Measurements from ENCODE around the gene GNPAT.

Gene GNPAT

GRCh38 chr1:231242516-231243198, 1.6 kb downstream of the GNPAT start:
- DNase-seq (ENCODE audit: low read depth): peak; percentile 33

- DNase-seq (ENCODE audit: low read depth): no peak
Measured at GRCh38 chr1:231248778-231249177, 7.8 kb downstream of the GNPAT start.

- no peak for DNase-seq (ENCODE audit: low read depth)
Measured at GRCh38 chr1:231252336-231252735, 11.3 kb downstream of the GNPAT start.

- no peak for DNase-seq (ENCODE audit: low read depth)
Measured at GRCh38 chr1:231260351-231260750, 19.3 kb downstream of the GNPAT start.

GRCh38 chr1:231264642-231265041, 23.6 kb downstream of the GNPAT start:
- no peak for DNase-seq (ENCODE audit: low read depth)

- no peak for DNase-seq (ENCODE audit: low read depth)
Measured at GRCh38 chr1:231265379-231265778, 24.4 kb downstream of the GNPAT start.

- DNase-seq (ENCODE audit: low read depth): no peak
Measured at GRCh38 chr1:231266811-231267322, 25.9 kb downstream of the GNPAT start.

GRCh38 chr1:231272173-231272572, 31.2 kb downstream of the GNPAT start:
- no peak for DNase-seq (ENCODE audit: low read depth)

- DNase-seq (ENCODE audit: low read depth): peak; percentile 40
Measured at GRCh38 chr1:231272880-231273279, 31.9 kb downstream of the GNPAT start.

- no peak for DNase-seq (ENCODE audit: low read depth)
Measured at GRCh38 chr1:231274119-231274825, 33.3 kb downstream of the GNPAT start.

GRCh38 chr1:231278100-231278790, 37.2 kb downstream of the GNPAT start:
- no peak for DNase-seq (ENCODE audit: low read depth)

- DNase-seq (ENCODE audit: low read depth): peak; percentile 29
Measured at GRCh38 chr1:231279081-231279480, 38.1 kb downstream of the GNPAT start.

GRCh38 chr1:231279683-231280082, 38.7 kb downstream of the GNPAT start:
- no peak for DNase-seq (ENCODE audit: low read depth)

- no peak for DNase-seq (ENCODE audit: low read depth)
Measured at GRCh38 chr1:231284441-231284840, 43.4 kb downstream of the GNPAT start.

GRCh38 chr1:231286603-231287002, 45.6 kb downstream of the GNPAT start:
- DNase-seq (ENCODE audit: low read depth): no peak

GRCh38 chr1:231295938-231296337, 54.9 kb downstream of the GNPAT start:
- no peak for DNase-seq (ENCODE audit: low read depth)

- DNase-seq (ENCODE audit: low read depth): no peak
Measured at GRCh38 chr1:231301990-231302389, 61.0 kb downstream of the GNPAT start.

- no peak for DNase-seq (ENCODE audit: low read depth)
Measured at GRCh38 chr1:231310391-231310934, 69.5 kb downstream of the GNPAT start.

- DNase-seq (ENCODE audit: low read depth): no peak
Measured at GRCh38 chr1:231311720-231312431, 70.9 kb downstream of the GNPAT start.

GRCh38 chr1:231312432-231312788, 71.4 kb downstream of the GNPAT start:
- no peak for DNase-seq (ENCODE audit: low read depth)

- DNase-seq (ENCODE audit: low read depth): no peak
Measured at GRCh38 chr1:231313661-231314060, 72.6 kb downstream of the GNPAT start.

GRCh38 chr1:231315887-231316286, 74.9 kb downstream of the GNPAT start:
- DNase-seq (ENCODE audit: low read depth): peak; percentile 55
